Thyroid gland (tissue), 4 donors: ENCODE measurements around the gene TBC1D17.

Experiments used
- POLR2A ChIP-seq, 2 donors: fragments of 450-650 bp; IDR thresholded peaks; one replicate each; pipeline ENCODE4 v1.6.1; 2017; ENCODE audit warnings: antibody characterized with exemption in 2 of 2, mild to moderate bottlenecking in 2 of 2, moderate library complexity in 1 of 2
- TF ChIP-seq, protein P1 (sequence below), 6 experiments: fragments of 200-600 bp in 3 of 6; fragments of 450-650 bp in 3 of 6; sonication (generic) in 3 of 6; IDR thresholded peaks; one replicate each; pipeline ENCODE4 v1.5.1; 2016 to 2019; ENCODE audit warnings: antibody characterized with exemption in 6 of 6, mild to moderate bottlenecking in 2 of 6, inconsistent platforms in 1 of 6, moderate library complexity in 1 of 6

DNA sequence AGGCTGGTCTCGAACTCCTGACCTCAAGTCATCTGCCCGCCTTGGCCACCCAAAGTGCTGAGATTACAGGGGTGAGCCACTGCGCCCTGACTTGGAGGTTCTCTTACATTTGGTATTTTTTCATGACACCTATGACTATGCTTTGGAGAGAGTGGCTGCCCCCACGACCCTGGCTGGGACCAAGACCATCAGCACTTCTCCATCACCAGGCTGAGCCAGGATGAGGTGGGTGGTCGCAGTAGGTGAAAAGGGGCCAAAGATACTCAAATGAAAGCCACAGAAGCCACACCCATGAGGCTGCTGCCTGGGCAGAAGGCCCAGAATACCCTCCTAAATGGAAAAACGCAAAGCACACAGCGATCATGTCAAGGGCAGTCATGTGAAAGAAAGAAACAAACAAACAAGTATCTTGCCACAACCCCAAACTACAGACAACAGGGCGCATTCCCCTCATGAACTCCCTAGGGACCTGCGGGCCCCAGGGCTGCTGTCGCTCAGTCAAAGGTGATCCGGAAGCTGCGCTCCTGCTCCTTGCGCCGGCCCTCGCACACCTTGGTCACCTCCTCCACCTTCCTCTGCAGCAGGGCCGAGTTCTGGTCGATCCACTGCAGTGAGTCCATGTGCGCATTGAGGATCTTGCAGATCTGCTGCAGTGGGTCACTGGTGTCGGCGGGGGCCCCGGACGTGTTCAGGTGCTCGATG, 30.4 kb downstream of the TBC1D17 start:
- TF ChIP-seq, protein P1, sequence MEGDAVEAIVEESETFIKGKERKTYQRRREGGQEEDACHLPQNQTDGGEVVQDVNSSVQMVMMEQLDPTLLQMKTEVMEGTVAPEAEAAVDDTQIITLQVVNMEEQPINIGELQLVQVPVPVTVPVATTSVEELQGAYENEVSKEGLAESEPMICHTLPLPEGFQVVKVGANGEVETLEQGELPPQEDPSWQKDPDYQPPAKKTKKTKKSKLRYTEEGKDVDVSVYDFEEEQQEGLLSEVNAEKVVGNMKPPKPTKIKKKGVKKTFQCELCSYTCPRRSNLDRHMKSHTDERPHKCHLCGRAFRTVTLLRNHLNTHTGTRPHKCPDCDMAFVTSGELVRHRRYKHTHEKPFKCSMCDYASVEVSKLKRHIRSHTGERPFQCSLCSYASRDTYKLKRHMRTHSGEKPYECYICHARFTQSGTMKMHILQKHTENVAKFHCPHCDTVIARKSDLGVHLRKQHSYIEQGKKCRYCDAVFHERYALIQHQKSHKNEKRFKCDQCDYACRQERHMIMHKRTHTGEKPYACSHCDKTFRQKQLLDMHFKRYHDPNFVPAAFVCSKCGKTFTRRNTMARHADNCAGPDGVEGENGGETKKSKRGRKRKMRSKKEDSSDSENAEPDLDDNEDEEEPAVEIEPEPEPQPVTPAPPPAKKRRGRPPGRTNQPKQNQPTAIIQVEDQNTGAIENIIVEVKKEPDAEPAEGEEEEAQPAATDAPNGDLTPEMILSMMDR (IDR thresholded peaks at IDR 0.05) = no peak
- TF ChIP-seq POLR2A (IDR thresholded peaks at IDR 0.05) = no peak
